SU-DHL-6 (cell line): ENCODE data around the gene PLAAT4.

Source experiments
- CTCF ChIP-seq: fragments of 200-600 bp; sonication (generic); IDR thresholded peaks from one replicate; pipeline ENCODE4 v1.5.1; 2017; ENCODE audit warnings: antibody characterized with exemption, mild to moderate bottlenecking, low read length, moderate library complexity; ENCODE audit not compliant: insufficient read depth, poor library complexity, severe bottlenecking
- EZH2phosphoT487 ChIP-seq: fragments of 200-600 bp; sonication (generic), shearing (Covaris generic); conservative IDR thresholded peaks from 2 replicates; pipeline ENCODE4 v1.6.1; 2018; ENCODE audit warnings: mild to moderate bottlenecking, antibody characterized with exemption, low read length, moderate library complexity, mixed read lengths

GRCh38 chr11:63589000-63589399 is 52.4 kb downstream of the PLAAT4 start:
- TF ChIP-seq CTCF (no peak), EZH2phosphoT487 (no peak)
